Measurements from ENCODE around the gene DAGLB. TPM values are rescaled to one million over a fixed set of nuclear protein-coding genes. Genes with fewer than 3 reads are reported as not detected.
A peak's percentile ranks its signal among the peaks of the same experiment; 100 is the strongest.

The DAGLB gene
- polyA plus RNA-seq, 1 donor (not counting 4 experiments of a cell fraction or from before 2014, with no cell fraction given) = 15.5 TPM

DNA sequence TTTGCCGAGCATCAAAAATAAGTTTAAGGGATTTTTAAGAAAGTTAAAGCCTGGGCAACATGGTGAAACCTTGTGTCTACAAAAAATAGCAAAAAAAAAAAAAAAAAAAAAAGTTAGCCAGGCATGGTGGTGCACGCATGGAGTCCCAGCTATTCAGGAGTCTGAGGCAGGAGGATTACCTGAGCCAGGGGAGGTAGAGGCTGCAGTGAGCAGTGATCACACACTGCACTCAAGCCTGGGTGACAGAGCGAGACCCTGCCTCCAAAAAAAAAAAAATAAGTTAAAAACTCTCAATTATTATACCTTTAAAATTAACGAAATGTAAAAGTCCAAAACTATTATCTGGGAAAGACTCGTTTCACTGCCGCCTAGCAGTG lies 35.0 kb upstream of the DAGLB start:
- Histone ChIP-seq H4K20me1 (ENCODE audit: control insufficient read depth, extremely low read depth, insufficient read depth, low read length) (peaks cover 21% of the 10 kb centered on the region), H3K9ac (ENCODE audit: control insufficient read depth, extremely low read depth, insufficient read depth, low read length) (peak overlapping the region; percentile 92), H3K9me1 (ENCODE audit: control insufficient read depth, extremely low read depth, insufficient read depth, low read length) (no peaks in the 10 kb centered on the region), H3K27ac (ENCODE audit: control insufficient read depth, insufficient read depth, low read length) (peak overlapping the region; percentile 78), H3K27me3 (ENCODE audit: control insufficient read depth, extremely low read depth, insufficient read depth, low read length) (no peaks in the 10 kb centered on the region), H3K4me3 (ENCODE audit: control insufficient read depth in 2 of 3, extremely low read depth in 1 of 3, insufficient read depth in 2 of 3, low read depth in 1 of 3, low read length in 3 of 3) (peak overlapping the region; percentile 77 to 94 (median 91)), H3K9me3 (ENCODE audit: control insufficient read depth, low read depth, low read length) (no peaks in the 10 kb centered on the region), H2AFZ (ENCODE audit: control insufficient read depth, low read length) (no peak overlapping the region), H3K4me1 (ENCODE audit: control insufficient read depth, extremely low read depth, insufficient read depth, low read length) (peaks cover 7% of the 10 kb centered on the region), H3K79me2 (ENCODE audit: control insufficient read depth, insufficient read depth, low read length) (peaks cover 61% of the 10 kb centered on the region), H3K4me2 (ENCODE audit: control insufficient read depth, extremely low read depth, insufficient read depth, low read depth, low read length) (peak overlapping the region; percentile 84), H3K36me3 (ENCODE audit: control insufficient read depth in 2 of 2, extremely low read depth in 1 of 2, insufficient read depth in 2 of 2, low read length in 2 of 2) (peaks cover 4 to 8% of the 10 kb centered on the region in 2 experiments)
- DNase-seq (ENCODE audit: low read depth, low spot score) (no peak), FAIRE-seq (no peak)
- dilution Hi-C loops (cut with MboI; ENCODE audit: extremely low pct_ligation_motif_present, low sequenced_read_pairs) = no loop called here
- TF ChIP-seq EZH2 (IDR thresholded peaks at IDR 0.05; ENCODE audit: low read length) = no peak
- TF ChIP-seq, protein P1, sequence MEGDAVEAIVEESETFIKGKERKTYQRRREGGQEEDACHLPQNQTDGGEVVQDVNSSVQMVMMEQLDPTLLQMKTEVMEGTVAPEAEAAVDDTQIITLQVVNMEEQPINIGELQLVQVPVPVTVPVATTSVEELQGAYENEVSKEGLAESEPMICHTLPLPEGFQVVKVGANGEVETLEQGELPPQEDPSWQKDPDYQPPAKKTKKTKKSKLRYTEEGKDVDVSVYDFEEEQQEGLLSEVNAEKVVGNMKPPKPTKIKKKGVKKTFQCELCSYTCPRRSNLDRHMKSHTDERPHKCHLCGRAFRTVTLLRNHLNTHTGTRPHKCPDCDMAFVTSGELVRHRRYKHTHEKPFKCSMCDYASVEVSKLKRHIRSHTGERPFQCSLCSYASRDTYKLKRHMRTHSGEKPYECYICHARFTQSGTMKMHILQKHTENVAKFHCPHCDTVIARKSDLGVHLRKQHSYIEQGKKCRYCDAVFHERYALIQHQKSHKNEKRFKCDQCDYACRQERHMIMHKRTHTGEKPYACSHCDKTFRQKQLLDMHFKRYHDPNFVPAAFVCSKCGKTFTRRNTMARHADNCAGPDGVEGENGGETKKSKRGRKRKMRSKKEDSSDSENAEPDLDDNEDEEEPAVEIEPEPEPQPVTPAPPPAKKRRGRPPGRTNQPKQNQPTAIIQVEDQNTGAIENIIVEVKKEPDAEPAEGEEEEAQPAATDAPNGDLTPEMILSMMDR (optimal IDR thresholded peaks at IDR 0.05 in 1 of 3, IDR thresholded peaks at IDR 0.05 in 1 of 3, conservative IDR thresholded peaks at IDR 0.05 in 1 of 3; ENCODE audit: extremely low read depth in 1 of 3, insufficient read depth in 2 of 3, low read length in 3 of 3) = no peak

DNA sequence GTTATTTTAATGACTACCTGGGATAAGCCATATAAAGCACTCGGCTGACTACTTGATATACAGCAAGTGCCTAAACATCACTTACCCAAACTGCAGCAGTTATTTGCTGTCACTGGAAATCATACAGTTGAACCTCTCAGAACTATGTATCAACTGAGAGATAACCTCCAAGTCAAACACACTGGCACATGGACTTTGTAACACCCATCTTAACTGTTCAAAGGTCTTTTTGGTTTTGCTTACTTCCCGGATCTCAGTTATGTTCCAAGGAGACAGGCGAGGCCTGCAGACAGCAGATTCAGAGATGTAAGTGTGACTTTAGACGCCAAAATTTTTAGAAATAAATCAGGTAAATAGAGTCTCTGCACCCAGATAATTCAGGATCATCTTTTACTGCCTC lies 34.6 kb upstream of the DAGLB start:
- H3K27ac ChIP-seq (ENCODE audit: control insufficient read depth, insufficient read depth, low read length) = no peak overlapping the region
- peak overlapping the region; percentile 37 for H3K9ac ChIP-seq (ENCODE audit: control insufficient read depth, extremely low read depth, insufficient read depth, low read length)

More for the DNA sequence above, 34.6 kb upstream of the DAGLB start:
- Histone ChIP-seq H3K4me2 (ENCODE audit: control insufficient read depth, extremely low read depth, insufficient read depth, low read depth, low read length) (peak overlapping the region; percentile 84), H3K27me3 (ENCODE audit: control insufficient read depth, extremely low read depth, insufficient read depth, low read length) (no peaks in the 10 kb centered on the region), H3K9me1 (ENCODE audit: control insufficient read depth, extremely low read depth, insufficient read depth, low read length) (no peaks in the 10 kb centered on the region), H3K9me3 (ENCODE audit: control insufficient read depth, low read depth, low read length) (no peaks in the 10 kb centered on the region), H3K36me3 (ENCODE audit: control insufficient read depth in 2 of 2, extremely low read depth in 1 of 2, insufficient read depth in 2 of 2, low read length in 2 of 2) (peaks cover 4 to 8% of the 10 kb centered on the region in 2 experiments), H4K20me1 (ENCODE audit: control insufficient read depth, extremely low read depth, insufficient read depth, low read length) (peaks cover 23% of the 10 kb centered on the region), H2AFZ (ENCODE audit: control insufficient read depth, low read length) (no peak overlapping the region), H3K4me3 (ENCODE audit: control insufficient read depth in 2 of 3, extremely low read depth in 1 of 3, insufficient read depth in 2 of 3, low read depth in 1 of 3, low read length in 3 of 3) (peak overlapping the region; percentile 77 to 94 (median 91)), H3K4me1 (ENCODE audit: control insufficient read depth, extremely low read depth, insufficient read depth, low read length) (peaks cover 7% of the 10 kb centered on the region), H3K79me2 (ENCODE audit: control insufficient read depth, insufficient read depth, low read length) (peaks cover 65% of the 10 kb centered on the region)
- FAIRE-seq (no peak), DNase-seq (ENCODE audit: low read depth, low spot score) (no peak)
- TF ChIP-seq, protein P1 (optimal IDR thresholded peaks at IDR 0.05 in 1 of 3, IDR thresholded peaks at IDR 0.05 in 1 of 3, conservative IDR thresholded peaks at IDR 0.05 in 1 of 3; ENCODE audit: extremely low read depth in 1 of 3, insufficient read depth in 2 of 3, low read length in 3 of 3) = no peak
- no peak for TF ChIP-seq EZH2 (IDR thresholded peaks at IDR 0.05; ENCODE audit: low read length)
- dilution Hi-C loops (cut with MboI; ENCODE audit: extremely low pct_ligation_motif_present, low sequenced_read_pairs) = no loop called here
